Stomach (tissue), 4 donors: ENCODE results near the gene NDUFS4.
"Not testable (repeated sequence)": the region's sequence is repeated elsewhere in the genome, so short reads cannot be mapped to it uniquely, and the experiment has no call there.

Experiments
- CTCF ChIP-seq, 7 experiments: fragments of 450-650 bp in 4 of 7; fragments of 200-600 bp in 3 of 7; sonication (generic) in 3 of 7; IDR thresholded peaks; one replicate each; pipeline ENCODE4 v1.5.1; 2016 to 2019; ENCODE audit warnings: antibody characterized with exemption in 7 of 7, control low read depth in 2 of 7, mild to moderate bottlenecking in 1 of 7
- EP300 ChIP-seq: sonication (generic); formaldehyde crosslinking; IDR thresholded peaks from one replicate; pipeline ENCODE4 v1.6.1; 2017; ENCODE audit warnings: antibody characterized with exemption
- POLR2A ChIP-seq, 4 donors: fragments of 450-650 bp; IDR thresholded peaks; one replicate each; pipeline ENCODE4 v1.6.1; 2016; ENCODE audit warnings: antibody characterized with exemption in 4 of 4, control low read depth in 2 of 4, mild to moderate bottlenecking in 1 of 4, moderate library complexity in 1 of 4
- POLR2AphosphoS5 ChIP-seq, 3 donors: sonication (generic); formaldehyde crosslinking; IDR thresholded peaks; one replicate each; pipeline ENCODE4 v1.6.1; 2016; ENCODE audit warnings: antibody characterized with exemption in 3 of 3

- TF ChIP-seq CTCF (IDR thresholded peaks at IDR 0.05); POLR2A (IDR thresholded peaks at IDR 0.05); POLR2AphosphoS5 (IDR thresholded peaks at IDR 0.05); EP300: not testable (repeated sequence)
Measured at GRCh38 chr5:53548501-53548900, 11.9 kb upstream of the NDUFS4 start.
